Activated gamma-delta T cell treated with anti-CD3 and anti-CD28 coated beads, Interleukin-2, amount 50 U/mL, for 16 hours (primary cell): ENCODE data around the gene GBP1.

Experiments
- DNase-seq: peaks from one replicate; pipeline ENCODE4 v3.0.0-alpha.2; 2020; ENCODE audit warnings: low read depth

GBP1 gene

GRCh38 chr1:89008511-89008910, 56.5 kb downstream of the GBP1 start:
- no peak for DNase-seq

- no peak for DNase-seq
These were observed 59.5 kb downstream of the GBP1 start for GRCh38 chr1:89005286-89006151.
